Measurements from ENCODE around the gene TRAM2.

TRAM2 gene

GRCh38 chr6:52577022-52577777, at the start of gene TRAM2:
Gene TRAM2, minus strand, starts transcription at chr6:52577060. Its CDS starts 145 bp downstream, at chr6:52576915.
- H3K4me3 ChIP-seq (ENCODE audit: control insufficient read depth, low read depth, low read length), result peak within 1 kb of the TSS; percentile 98
- no peak for TF ChIP-seq CTCF (conservative IDR thresholded peaks at IDR 0.05; ENCODE audit: control insufficient read depth, insufficient read depth, low read depth, low read length)
- DNase-seq (ENCODE audit: low read depth), result peak; percentile 74

GRCh38 chr6:52622810-52623209, 46.0 kb upstream of the TRAM2 start:
- no peak for TF ChIP-seq CTCF (conservative IDR thresholded peaks at IDR 0.05; ENCODE audit: control insufficient read depth, insufficient read depth, low read depth, low read length)
- DNase-seq (ENCODE audit: low read depth), result no peak

GRCh38 chr6:52621631-52622030, 44.8 kb upstream of the TRAM2 start:
- no peak overlapping the region for H3K4me3 ChIP-seq (ENCODE audit: control insufficient read depth, low read depth, low read length)
- no peak for TF ChIP-seq CTCF (conservative IDR thresholded peaks at IDR 0.05; ENCODE audit: control insufficient read depth, insufficient read depth, low read depth, low read length)
- DNase-seq (ENCODE audit: low read depth), result no peak

More at GRCh38 chr6:52622810-52623209, 46.0 kb upstream of the TRAM2 start:
- H3K4me3 ChIP-seq (ENCODE audit: control insufficient read depth, low read depth, low read length), result no peak overlapping the region

GRCh38 chr6:52620906-52621190, 44.0 kb upstream of the TRAM2 start:
- H3K4me3 ChIP-seq (ENCODE audit: control insufficient read depth, low read depth, low read length), result no peak overlapping the region
- TF ChIP-seq CTCF (conservative IDR thresholded peaks at IDR 0.05; ENCODE audit: control insufficient read depth, insufficient read depth, low read depth, low read length), result no peak
- no peak for DNase-seq (ENCODE audit: low read depth)

- TF ChIP-seq CTCF (conservative IDR thresholded peaks at IDR 0.05; ENCODE audit: control insufficient read depth, insufficient read depth, low read depth, low read length), result no peak
- no peak for DNase-seq (ENCODE audit: low read depth)
- H3K4me3 ChIP-seq (ENCODE audit: control insufficient read depth, low read depth, low read length), result no peak overlapping the region
These were observed 43.4 kb upstream of the TRAM2 start for GRCh38 chr6:52620055-52620905.

GRCh38 chr6:52617087-52617486, 40.2 kb upstream of the TRAM2 start:
- no peak overlapping the region for H3K4me3 ChIP-seq (ENCODE audit: control insufficient read depth, low read depth, low read length)
- no peak for DNase-seq (ENCODE audit: low read depth)
- TF ChIP-seq CTCF (conservative IDR thresholded peaks at IDR 0.05; ENCODE audit: control insufficient read depth, insufficient read depth, low read depth, low read length), result no peak

Measured in fibroblast of mammary gland (primary cell).